Adrenal gland (tissue), 5 donors: ENCODE measurements around the gene NPEPL1.

Source experiments
- CTCF ChIP-seq, 6 experiments: fragments of 450-650 bp in 4 of 6; fragments of 200-600 bp in 2 of 6; sonication (generic) in 1 of 6; IDR thresholded peaks; 1 replicate in 5 of 6; 2 replicates in 1 of 6; pipeline versions ENCODE4 v1.5.1 to v1.8.0; 2016 to 2021; ENCODE audit warnings: antibody characterized with exemption in 6 of 6, mild to moderate bottlenecking in 2 of 6, moderate library complexity in 1 of 6
- POLR2A ChIP-seq, 2 donors: fragments of 450-650 bp; IDR thresholded peaks; one replicate each; pipeline ENCODE4 v1.6.1; 2017; ENCODE audit warnings: antibody characterized with exemption in 2 of 2, mild to moderate bottlenecking in 2 of 2, moderate library complexity in 1 of 2
- donor health status: DM: no; HTN: no; CAD: no.

DNA sequence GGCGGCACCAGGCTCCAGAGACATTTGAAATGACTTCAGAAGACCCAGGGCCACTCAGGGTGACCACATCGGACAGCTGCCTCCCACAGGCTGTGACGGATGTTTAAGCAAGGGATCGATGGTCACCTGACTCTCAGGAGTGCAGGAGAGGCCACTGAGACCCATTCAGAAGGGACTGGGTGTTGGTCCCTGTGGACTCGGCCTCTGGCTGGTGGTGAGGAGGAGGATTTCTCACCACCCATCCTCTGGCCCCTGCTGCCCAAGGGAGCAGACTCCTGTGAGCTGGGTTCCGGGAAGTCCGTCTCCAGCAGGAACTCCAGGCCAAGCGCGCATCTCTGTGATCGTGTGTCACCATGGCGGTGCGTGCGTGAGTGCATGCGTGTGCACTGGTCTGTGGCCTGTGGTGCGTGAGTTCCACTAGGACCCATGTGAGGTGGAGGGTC is 25.5 kb downstream of the NPEPL1 start:
- TF ChIP-seq CTCF (IDR thresholded peaks at IDR 0.05) (no peak), POLR2A (IDR thresholded peaks at IDR 0.05) (no peak)
